ENCODE results near the gene SLC6A18. TPM values are rescaled to one million over a fixed set of nuclear protein-coding genes. Genes with fewer than 3 reads are reported as not detected.
A peak's percentile ranks its signal among the peaks of the same experiment; 100 is the strongest.
"Not testable (repeated sequence)": the region's sequence is repeated elsewhere in the genome, so short reads cannot be mapped to it uniquely, and the experiment has no call there.

The SLC6A18 gene
- polyA plus RNA-seq, 10 donors, result not detected

DNA sequence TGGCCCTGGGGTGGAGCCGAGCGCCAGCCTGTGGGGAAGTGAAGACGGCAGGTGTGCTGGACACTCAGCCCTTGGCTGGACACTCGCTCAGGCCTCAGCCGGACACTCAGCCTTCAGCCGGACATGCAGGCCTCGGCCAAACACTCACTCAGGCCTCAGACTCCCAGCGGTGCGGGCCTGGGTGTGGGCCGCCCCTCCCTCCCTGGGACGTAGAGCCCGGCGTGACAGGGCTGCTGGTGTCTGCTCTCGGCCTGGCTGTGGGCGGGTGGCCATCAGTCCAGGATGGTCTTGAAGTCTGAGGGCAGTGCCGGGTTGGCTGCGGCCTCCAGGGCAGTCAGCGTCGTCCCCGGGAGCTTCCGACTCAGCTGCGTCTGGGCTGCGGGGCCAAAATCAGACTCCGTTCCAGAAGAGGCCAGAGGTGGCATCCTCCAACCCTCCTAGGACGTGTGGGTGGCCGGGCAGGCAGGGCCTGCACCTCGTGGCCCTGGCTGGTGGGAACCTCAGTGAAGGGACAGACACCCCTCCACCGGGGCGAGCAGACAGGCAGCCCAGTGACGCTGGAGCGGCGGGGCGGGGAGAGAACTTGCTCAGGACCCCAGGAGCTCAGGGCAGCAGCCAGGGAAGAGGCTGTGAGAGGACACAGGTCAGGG lies 28.4 kb downstream of the SLC6A18 start:
- DNase-seq, result no peak

GRCh38 chr5:1254196-1254595 lies 29.0 kb downstream of the SLC6A18 start:
- DNase-seq, result no peak

GRCh38 chr5:1255081-1255561 lies 29.9 kb downstream of the SLC6A18 start:
- DNase-seq, result no peak

- DNase-seq, result no peak
Observed at GRCh38 chr5:1256776-1257175, 31.6 kb downstream of the SLC6A18 start.

- no peak for DNase-seq
Observed at GRCh38 chr5:1257363-1257762, 32.2 kb downstream of the SLC6A18 start.

DNA sequence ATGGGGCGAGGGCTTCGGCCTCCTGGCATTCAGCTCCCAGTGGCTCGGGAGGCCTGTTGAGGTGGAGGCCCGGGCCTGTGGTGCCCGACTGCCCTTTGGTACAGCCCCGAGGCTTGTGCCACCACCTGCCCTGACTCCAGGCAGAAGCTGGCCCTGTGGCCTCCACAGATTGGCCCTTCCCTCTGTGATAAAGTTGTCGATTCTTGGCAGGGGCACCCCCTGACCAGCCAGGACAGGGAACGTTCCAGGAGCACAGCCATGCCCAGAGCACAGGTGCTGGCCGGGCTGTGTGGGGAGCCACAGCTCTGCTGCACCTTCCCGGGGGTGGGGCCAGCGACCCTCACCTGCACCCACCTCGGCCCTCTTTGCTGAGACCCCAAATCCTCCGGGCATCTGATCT lies 32.7 kb downstream of the SLC6A18 start:
- DNase-seq, result no peak

- DNase-seq, result no peak
Observed at GRCh38 chr5:1259806-1260480, 34.8 kb downstream of the SLC6A18 start.

- DNase-seq, result no peak
Observed at GRCh38 chr5:1261643-1262042, 36.5 kb downstream of the SLC6A18 start.

DNA sequence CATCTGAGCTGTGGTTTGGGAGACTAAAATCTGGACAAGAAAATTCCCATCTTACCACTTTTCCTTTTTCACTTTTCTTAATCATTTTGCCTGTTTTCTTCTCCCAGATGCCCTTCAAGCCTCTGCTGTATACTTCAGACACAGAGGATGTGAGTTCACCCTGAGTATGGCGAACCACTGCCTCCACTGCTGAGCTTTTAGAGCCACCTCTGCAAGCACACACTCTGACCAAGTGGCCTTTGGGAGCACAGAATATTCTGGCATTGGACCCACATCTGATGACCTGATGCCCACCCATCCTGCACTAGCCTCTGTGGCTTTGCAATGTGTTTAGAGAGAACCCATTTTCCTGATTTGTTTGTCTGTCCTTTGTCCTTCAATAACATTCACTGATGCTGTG lies 37.2 kb downstream of the SLC6A18 start:
- DNase-seq, result peak in 1 of 3 donors; percentile 10

DNA sequence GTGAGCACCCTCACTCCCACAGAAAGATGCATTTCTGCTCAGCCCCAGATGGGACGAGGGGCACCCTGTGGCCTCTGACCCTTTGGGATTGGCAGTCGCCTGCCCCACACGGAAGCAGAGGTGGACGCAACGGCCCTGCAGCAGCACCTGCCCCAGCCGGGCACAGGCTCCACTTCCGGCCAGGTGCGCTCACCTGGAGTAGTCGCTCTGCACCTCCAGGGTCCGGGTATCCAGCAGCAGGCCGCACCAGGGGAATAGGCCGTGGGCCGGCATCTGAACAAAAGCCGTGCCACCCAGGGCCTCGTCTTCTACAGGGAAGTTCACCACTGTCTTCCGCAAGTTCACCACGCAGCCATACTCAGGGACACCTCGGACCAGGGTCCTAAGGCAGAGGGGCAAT lies 39.0 kb downstream of the SLC6A18 start:
- DNase-seq, result no peak

DNA sequence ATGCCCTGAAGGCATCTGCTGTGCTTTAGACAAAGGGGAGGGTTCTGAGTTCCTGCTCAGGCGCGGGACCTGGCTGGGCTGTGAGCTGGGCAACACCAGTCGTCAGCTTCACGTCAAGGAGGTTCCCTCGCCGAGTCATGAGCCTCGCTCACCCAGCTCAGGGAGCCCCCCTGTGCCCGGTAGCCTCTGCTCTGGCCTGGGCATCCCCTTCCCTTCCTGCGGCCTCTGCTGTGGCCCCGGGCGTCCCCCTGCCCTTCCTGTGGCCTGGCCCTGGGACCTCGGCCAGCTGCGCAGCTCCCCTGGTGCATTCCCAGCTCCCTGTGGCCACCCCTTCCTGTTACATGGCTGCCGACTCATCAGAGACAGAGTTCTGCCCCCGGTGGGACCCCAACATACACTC lies 39.8 kb downstream of the SLC6A18 start:
- no peak for DNase-seq

GRCh38 chr5:1265461-1266455 lies 40.6 kb downstream of the SLC6A18 start:
- no peak for DNase-seq

GRCh38 chr5:1266791-1267190 lies 41.6 kb downstream of the SLC6A18 start:
- no peak for DNase-seq

DNA sequence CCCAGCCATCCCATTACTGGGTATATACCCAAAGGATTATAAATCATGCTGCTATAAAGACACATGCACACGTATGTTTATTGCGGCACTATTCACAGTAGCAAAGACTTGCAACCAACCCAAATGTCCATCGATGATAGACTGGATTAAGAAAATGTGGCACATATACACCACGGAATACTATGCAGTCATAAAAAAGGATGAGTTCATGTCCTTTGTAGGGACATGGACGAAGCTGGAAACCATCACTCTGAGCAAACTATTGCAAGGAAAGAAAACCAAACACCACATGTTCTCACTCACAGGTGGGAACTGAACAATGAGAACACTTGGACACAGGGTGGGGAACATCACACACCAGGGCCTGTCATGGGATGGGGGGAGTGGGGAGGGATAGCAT lies 42.3 kb downstream of the SLC6A18 start:
- DNase-seq, result not testable (repeated sequence)

DNA sequence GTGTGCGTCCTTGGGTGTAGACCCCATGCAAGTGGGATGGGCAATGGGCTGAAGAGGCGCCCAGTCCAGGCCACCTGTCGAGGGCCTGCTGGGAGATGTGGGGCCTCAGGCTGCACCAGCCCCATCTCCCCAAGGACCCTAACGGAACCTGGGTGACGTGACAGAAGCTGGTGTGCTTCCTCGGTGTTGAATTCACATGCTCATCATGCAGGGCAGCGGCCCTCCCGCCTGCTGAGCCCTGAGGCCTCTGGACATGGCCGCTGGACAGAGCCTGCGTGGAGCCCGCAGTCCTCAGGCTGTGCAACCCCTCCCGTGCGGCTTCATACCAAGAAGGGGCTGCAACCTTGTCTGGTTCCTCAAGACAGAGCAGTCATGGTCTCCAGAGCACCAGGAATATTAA lies 42.9 kb downstream of the SLC6A18 start:
- no peak for DNase-seq

DNA sequence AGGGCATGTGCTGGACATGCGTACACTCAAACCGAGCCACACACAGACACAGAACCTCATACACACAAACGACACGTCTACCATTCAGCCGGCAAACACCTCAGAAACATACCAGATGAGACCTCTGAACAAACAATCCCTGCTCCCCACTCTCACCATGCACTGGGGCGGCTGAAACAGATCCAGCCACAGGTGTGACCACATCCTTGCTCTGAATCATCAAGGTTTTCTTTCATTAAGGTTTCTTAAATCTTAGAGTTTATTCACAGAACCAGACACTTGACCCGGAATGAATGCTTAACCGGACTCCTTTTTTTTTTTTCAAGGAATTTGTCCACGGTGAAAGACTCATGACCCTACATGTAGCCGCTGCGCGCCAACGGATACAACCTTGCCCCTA lies 43.5 kb downstream of the SLC6A18 start:
- no peak for DNase-seq

- no peak for DNase-seq
Observed at GRCh38 chr5:1270426-1270825, 45.2 kb downstream of the SLC6A18 start.

DNA sequence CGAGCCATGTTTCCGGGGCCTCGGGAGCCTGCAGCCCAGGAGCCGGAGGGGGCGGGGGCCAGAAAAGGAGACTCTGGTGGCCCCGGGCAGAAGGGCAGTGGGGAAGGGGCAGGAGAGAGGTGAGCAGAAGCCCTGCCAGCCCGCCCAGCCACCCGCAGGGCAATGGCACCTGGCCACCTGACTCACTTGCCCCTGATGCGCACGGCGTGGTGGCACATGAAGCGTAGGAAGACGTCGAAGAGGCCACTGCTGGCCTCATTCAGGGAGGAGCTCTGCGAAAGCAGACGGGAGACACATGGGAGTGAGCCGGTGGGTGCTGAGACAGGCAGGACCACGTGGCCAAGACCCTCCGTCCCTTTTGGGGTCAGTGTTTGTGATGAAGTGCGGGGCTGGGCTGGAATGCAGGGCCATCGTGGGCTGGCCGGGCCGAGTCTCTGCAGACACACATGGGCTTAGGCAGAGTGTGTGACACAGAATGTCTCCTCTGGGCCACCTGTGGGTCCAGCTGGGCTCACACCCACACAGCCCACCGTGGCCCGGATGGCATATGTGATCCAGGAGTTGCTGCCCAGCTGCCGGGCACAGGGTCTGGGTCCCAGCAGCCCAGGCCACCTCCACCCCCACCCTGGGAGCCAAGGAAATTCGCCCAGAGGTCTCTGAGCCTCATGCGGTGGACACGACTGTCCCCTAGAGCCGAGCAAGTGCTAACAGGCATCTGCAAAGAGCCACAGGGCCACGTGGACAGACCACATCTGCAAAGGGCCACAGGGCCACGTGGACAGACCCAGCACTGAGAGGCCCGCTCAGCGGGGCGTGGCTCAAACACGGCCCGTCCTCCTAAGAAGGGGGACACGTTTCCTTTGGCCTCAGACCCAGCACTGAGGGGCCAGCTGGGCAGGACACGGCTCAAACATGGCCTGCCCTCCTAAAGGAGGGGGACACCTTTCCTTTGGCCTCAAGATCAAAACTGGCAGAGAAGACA lies 46.0 kb downstream of the SLC6A18 start:
- DNase-seq, result no peak

GRCh38 chr5:1272201-1272600 lies 47.0 kb downstream of the SLC6A18 start:
- no peak for DNase-seq

- DNase-seq, result no peak
Observed at GRCh38 chr5:1273745-1274144, 48.6 kb downstream of the SLC6A18 start.

DNA sequence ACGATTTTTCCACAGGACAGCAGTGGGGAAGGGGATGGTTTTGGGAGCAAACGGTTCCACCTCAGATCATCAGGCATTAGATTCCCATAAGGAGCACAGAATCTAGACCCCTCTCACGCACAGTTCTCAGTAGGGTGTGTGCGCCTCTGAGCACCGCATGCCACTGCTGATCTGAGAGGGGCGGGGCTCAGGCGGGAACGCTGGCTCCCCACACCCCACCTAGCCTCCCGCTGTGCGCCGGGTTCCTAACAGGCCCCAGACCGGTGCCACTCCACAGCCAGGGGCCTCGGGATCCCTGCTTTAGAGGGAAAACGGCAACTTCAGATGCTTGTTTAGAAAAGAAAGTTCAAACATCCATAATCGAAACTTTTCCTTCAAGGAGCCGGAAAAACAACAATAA lies 49.3 kb downstream of the SLC6A18 start:
- no peak for DNase-seq

Data from muscle of back (tissue), 11 donors.